HG02943 (cell line): ENCODE measurements around the gene CYSTM1.

Experiments used
- ATAC-seq: cut with Tn5 transposase; IDR thresholded peaks from one replicate; pipeline ENCODE4 v1.9.1; 2021; ENCODE audit warnings: mild to moderate bottlenecking, low read depth, moderate library complexity; ENCODE audit not compliant: unreplicated experiment

Gene CYSTM1

DNA sequence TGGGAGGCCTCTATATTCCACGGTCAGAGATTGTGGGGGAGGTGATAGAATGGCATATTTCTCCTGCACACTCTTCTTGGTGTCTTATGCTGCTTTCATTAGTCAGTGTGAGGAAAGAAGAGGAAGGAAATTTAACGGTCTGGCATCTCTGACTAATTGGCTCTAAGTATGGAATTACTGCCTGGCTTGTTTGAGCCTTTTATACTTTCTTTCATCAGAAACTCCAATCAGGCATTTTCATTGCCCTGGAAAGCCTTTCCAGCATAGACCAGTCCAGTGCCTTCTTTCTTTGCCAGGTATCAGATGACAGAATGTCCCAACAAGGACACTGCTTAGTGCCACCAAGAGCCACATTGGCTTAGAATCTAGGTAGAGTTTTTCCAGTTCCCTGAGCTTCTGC lies 30.2 kb downstream of the CYSTM1 start:
- ATAC-seq: no peak

DNA sequence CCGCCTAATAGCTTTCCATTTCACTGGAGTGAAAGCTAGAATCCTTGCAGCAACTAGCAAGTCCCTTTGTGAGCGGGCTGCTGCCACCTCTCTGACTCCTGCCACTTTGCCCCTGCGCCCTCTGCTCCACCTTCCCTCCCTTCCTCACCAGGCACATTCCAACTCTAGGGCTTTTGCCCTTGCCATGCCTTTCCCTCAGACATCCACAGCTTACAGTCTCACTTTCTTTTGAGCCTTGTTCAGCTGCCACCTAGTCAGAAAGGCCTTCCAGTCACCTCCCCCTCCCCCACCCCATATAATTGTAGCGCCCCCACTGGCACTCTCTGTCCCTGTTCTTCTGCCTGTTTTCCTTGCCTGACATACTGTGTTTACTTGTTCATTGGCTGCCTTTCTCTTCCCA lies 31.0 kb downstream of the CYSTM1 start:
- no peak for ATAC-seq

- ATAC-seq: no peak
Measured at GRCh38 chr5:140207250-140207964, 32.4 kb downstream of the CYSTM1 start.

DNA sequence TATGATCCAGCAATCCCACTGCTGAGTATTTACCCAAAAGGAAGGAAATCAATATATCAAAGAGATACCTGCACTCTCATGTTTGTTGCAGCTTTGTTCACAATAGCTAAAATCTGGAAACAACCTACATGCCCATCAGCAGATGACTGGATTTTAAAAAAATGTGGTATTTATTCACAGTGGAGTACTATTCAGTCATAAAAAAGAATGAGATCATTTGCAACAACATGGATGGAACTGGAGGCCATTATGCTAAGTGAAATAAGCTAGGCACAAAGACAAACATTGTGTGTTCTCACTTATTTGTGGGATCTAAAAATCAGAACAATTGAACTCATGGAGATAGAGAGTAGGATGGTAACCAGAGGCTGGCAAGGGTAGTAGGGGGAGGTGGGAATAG lies 33.1 kb downstream of the CYSTM1 start:
- ATAC-seq: no peak

GRCh38 chr5:140213370-140213983 lies 38.5 kb downstream of the CYSTM1 start:
- no peak for ATAC-seq

DNA sequence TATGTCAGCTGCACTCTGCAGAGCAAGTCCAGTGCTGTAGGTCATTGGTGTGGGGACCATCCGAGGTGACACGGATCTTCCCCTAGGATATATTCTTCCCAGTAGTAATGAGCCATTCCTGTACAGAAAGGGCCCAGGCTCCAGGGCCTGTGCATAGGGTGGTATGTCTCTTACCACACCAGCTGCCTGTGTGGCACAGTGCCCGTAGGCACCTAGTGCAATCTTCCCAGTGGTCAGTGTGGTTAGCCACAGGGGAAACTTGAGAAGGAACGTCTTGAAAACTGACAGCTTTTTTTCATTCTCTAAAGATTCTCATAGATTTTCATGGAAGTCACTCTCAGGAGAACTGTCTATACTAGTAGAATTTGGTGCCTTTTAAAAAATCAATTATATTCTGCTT lies 39.8 kb downstream of the CYSTM1 start:
- no peak for ATAC-seq

- no peak for ATAC-seq
Measured at GRCh38 chr5:140215276-140215675, 40.3 kb downstream of the CYSTM1 start.

DNA sequence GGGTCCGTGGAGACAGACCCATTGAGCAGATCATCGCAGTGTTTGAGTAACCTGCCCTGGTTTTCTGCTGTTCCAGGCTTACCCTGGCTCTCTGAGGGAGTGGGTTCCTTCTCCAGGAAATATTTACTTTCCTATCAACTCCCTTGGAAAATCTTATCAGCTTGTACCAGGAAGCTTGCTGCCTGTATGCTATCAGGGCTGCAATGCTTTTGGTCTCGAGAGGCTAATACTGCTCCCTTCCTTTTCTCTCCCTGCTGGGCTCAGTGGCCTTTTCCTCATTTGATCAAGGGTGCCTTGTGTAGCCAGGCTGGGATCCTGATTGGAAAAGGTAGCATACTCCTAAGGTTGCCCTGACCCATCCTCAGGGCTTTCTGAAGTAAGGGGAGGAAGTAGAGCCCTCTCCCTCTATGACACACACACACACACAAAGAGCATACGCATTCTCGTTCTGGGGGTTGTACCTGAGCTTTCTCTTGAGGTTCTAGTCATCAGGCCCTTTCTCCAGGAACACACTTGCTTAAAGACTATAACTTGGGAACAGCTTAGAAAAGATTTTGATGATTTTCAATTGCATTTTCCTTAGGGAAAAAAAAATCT lies 41.6 kb downstream of the CYSTM1 start:
- ATAC-seq: no peak

DNA sequence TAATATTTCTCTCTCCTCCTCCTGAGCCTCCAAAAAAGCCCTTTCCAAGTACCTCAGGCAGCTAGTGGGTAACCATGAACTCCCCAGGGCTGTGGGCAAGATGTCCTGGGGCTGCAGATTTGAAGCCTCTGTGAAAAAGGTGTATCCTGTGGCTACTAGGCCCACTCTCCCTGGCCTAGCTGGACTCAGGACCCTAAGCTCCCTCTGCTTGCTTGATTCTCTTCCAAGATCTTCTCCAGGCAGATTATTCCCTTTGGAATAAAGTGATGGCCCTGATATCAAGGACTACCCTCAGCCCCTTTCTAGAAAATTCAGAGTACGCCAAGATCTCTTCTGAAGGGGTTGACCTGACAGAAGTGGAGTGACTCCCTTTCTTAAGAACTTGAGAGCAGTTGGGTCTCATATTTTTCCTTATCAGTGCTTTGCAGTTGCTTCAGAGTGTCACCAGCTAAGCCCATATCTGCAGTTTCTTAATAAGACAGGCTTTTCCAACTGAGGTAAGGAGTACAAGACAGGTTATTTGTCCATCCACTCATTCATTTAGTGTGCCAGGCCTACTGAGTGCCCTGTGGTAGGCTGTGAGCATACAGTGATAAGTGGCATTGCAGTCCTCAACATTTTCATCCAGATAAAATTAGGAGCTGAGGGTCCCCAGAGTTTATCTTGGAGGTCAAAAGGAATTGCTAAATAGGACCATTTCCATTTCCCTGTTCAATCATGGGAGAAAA lies 42.5 kb downstream of the CYSTM1 start:
- no peak for ATAC-seq

GRCh38 chr5:140219068-140219991 lies 44.3 kb downstream of the CYSTM1 start:
- ATAC-seq: peak; percentile 35

DNA sequence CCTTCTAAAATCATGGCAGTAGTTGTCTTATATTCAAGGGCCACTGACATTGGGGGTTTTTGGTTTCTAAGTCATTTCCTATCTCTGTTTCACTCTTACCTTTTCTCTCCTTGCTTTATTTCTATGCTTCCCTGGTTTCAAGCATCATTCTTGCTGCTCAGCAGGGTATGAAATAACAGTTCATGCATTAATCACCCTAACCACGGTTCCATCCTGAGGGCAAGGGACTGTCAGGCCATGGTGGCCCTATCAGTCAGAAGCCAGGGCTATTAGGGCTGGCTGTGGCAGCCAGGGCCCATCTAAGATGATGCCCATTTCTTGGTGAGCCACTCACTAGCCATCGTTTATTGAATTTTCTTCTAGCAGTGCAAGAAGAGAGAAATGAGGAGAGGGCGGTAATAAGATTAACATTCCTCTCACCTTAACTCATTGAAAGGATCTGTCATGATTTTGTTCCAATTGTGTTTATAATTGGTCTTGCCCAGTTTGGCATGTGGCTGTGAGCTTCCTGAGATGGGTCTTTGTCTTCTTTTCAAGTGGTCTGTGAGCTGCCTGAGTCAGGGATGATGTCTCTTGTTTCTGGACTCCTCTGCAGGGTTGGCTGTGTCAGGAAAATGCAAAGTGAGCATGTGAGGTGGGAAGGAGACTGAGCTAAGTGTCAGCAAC lies 45.2 kb downstream of the CYSTM1 start:
- peak; percentile 63 for ATAC-seq

DNA sequence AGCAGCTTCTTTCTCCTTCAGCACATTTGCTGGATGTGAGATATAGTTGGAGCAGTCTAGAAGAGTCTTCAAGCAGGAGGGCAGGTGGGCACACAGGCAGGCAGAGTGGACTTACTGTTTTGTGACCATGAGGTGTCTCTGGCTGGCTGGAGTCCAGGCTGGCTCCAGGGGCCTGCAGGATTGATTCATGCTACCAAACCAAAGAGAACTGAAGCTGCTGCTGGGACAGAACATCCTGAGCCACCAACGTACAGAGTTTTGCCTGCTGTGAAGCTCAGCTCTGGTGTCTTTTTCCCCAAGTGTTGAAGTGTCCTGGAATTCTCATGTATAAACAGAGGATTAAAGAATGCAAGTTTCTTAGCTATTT lies 45.7 kb downstream of the CYSTM1 start:
- no peak for ATAC-seq

DNA sequence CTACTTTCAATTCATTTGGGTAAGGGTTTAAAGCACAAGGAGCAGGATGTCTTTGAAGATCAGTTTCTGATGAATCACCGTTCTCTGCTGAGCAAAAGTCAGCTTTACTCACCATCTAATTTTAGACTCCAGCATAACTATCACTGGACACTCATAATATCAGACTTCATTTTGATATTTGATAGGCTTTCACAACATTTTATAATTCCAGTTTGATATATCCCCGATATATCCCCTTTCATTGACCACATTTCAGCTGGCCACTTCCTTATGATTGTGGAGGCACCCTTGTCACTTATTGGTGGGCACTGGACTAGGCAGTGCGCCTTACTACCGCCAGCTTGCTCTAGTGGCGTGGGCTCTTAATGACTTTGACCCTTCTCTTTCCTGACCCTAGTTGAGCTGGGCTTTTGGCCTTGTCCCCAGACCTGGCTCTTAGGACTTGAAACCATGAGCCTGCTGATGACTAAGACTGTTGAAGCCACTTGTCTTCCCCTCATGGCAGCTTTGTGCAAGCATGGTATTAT lies 46.8 kb downstream of the CYSTM1 start:
- ATAC-seq: no peak

DNA sequence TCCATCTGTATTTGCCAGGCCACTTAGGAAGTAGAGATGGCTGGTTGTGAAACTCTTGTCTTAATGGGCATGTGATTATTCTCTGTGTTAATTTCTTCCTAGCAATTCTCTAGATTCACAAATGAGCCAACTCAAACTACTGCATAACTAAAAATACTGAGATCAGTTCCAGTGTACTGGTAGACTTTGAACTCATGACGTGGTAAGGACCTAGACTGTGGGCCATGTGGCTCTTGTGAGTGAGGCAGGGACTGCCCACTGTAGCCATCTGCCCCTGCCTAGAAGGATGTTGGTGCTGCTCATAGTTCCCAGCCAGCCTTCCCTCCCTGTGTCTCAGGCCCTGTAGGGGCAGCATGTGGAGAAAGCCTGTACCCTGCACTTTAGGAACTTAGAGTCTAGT lies 47.4 kb downstream of the CYSTM1 start:
- no peak for ATAC-seq

DNA sequence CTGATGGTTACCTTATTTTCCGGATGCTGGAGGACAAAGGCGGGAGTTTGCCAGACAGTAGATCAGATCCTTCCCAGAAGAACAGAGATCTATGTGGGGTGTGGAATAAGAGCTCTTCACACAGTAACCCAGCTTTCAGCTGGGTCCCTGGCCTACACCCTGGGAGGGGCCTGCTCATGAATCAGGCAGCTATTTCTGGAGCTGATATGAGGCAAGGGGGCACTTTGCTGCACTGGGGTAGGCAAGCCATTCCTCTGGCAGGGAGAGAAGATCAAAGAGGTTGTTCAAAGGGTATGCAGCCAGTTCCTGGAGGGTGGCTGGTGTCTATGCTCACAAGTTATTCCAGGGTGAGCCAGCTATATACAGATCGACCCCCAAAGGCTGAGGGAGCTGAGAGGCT lies 48.6 kb downstream of the CYSTM1 start:
- no peak for ATAC-seq

GRCh38 chr5:140224658-140225057 lies 49.7 kb downstream of the CYSTM1 start:
- no peak for ATAC-seq

GRCh38 chr5:140225396-140225795 lies 50.4 kb downstream of the CYSTM1 start:
- no peak for ATAC-seq

- no peak for ATAC-seq
Measured at GRCh38 chr5:140227046-140227445, 52.1 kb downstream of the CYSTM1 start.

DNA sequence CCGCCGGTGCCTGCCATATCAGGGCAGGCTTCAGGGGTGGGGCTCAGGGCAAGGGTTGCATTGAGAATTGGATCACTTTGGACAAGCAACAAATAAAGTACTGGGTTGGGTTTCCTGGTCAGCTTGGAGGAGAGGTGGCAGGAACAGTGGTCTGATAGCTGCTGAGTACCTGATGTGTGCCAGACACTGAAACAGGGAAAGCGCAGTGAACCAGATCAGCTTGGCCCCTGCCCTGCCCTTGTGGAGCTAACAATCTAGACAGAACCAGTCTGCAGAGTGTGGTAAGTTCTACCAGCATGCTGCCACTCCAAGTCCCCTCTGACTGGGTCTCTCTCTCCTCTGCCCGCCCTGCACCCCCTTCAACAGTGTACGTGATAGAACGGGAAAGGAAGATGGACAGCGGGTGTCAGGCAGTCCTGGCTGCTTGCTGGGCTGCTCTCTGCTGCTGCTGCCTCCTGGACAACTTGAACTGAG lies 53.4 kb downstream of the CYSTM1 start:
- ATAC-seq: no peak
